ENCODE measurements around the gene U2AF1L4. TPM values are rescaled to one million over a fixed set of nuclear protein-coding genes. Genes with fewer than 3 reads are reported as not detected.
"Not testable (repeated sequence)": the region's sequence is repeated elsewhere in the genome, so short reads cannot be mapped to it uniquely, and the experiment has no call there.

U2AF1L4 gene
- total RNA-seq, 1 donor from 2014 or later = 2.4 TPM

DNA sequence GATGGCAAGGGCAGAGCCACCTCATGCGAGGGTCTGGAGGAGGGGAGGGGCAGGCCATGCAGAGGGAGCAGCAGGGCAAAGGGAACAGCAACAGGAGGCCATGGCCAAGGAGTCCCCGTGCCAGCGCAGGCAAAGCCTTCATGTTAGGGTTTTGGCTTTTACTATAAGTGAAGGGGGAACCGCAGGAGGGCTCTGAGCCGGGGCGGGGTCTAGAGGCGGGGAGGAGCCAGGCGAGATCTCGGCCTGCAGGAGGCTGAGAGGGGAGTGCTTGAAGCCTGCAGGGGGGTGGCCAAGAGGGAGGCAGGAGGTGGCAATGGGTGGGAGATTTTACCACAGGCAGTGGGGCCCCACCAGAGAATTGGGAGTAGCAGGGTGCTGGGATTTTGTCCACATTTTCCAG lies 36.4 kb upstream of the U2AF1L4 start:
- no peak for DNase-seq (ENCODE audit: low read depth in 2 of 2)

DNA sequence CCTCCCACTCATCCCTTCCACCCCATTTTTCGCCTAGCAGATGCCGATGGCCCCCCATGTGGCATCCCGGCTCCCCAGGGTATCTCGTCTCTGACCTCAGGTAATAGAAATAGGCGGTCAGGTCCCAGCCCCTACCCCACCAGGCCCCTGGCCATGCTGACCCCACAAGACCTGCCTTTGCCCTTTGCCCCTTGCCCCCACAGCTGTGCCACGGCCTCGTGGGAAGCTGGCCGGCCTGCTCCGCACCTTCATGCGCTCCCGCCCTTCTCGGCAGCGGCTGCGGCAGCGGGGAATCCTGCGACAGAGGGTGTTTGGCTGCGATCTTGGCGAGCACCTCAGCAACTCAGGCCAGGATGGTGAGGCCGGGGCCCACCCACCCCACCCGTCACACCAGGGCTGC lies 35.5 kb upstream of the U2AF1L4 start:
- no peak for DNase-seq (ENCODE audit: low read depth in 2 of 2)

DNA sequence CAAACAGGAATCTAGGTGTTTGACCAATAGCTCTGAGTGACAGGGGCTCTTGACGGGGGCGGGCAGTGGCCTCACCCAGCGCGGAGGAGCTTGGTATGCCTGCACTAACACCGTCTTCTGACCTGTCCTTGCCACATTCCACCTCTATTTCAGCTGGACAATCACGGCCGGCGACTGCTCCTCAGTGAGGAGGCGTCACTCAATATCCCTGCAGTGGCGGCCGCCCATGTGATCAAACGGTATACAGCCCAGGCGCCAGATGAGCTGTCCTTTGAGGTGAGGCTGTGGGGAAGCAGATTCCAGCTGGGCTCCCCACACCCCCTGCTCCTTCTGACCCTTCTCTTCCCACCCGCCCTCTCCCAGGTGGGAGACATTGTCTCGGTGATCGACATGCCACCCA lies 34.8 kb upstream of the U2AF1L4 start:
- no peak for DNase-seq (ENCODE audit: low read depth in 2 of 2)

DNA sequence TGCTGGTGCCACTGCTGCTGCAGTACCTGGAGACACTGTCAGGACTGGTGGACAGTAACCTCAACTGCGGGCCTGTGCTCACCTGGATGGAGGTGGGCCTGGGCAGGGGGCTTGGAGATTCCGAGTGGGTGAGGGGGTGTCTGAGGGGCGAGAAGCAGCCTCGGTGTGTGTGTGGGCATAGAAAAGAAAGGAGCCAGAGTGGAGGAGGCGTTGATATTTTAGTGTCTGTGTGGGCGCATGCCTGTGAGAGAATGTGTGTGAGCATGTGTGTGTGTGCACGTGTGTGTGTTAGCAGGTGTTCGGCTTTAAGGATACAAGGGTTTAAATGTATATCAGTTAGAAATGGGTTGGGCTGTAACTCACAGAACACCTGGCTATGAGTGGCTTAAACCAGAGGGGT lies 33.8 kb upstream of the U2AF1L4 start:
- DNase-seq (ENCODE audit: low read depth in 2 of 2) = no peak

DNA sequence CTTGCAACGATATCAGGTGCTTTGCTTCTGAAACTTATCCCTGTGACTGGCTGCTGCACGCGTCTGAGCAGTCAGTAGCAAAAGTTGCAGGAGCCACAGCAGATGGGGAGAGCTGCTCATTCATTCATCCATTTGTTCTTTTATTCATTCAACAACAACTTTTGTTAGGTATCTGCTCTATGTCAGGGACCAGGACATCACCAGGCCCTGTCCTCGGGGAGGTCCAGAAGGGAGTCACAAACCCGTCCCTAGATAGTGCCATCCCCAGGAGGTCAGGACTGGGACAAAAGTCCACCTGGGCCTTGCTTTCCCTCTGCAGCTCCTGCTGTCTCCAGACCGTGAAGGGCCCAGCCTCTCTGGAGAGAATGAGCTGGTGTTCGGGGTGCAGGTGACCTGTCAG lies 32.7 kb upstream of the U2AF1L4 start:
- DNase-seq (ENCODE audit: low read depth in 2 of 2) = no peak

DNA sequence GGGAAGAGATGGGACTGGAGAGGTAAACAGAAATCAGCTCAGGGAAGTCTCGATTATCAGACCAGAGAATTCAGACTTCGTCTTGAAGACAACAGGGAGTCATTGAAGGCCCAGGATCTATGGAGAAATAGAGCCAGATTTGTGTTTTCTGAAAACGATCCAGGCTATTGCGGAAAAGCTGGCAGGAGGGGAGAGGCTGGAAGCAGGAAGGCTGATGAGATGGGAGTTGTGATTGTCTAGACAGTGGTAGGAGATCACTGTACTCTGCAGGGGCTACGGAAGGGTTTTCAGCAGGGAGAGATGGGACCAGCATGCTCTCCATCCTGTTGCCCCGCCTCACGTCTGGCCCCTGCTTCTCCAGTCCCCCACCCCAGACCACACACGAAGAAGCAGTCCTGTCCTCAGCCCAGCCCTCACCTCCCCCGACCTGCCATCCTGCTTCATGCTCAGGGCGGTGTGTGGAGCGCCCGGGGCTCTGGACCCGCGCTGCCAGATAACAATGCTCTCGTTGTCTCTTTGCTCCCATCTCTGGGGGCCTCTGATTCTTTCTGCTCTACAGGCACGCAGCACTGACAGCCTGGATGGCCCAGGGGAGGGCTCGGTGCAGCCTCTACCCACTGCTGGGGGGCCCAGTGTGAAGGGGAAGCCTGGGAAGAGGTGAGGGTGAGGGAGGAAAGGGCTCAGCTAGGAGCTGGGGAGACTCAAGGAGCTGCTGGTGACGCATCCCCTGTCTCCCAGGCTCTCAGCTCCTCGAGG lies 32.0 kb upstream of the U2AF1L4 start:
- DNase-seq (ENCODE audit: low read depth in 2 of 2) = no peak

DNA sequence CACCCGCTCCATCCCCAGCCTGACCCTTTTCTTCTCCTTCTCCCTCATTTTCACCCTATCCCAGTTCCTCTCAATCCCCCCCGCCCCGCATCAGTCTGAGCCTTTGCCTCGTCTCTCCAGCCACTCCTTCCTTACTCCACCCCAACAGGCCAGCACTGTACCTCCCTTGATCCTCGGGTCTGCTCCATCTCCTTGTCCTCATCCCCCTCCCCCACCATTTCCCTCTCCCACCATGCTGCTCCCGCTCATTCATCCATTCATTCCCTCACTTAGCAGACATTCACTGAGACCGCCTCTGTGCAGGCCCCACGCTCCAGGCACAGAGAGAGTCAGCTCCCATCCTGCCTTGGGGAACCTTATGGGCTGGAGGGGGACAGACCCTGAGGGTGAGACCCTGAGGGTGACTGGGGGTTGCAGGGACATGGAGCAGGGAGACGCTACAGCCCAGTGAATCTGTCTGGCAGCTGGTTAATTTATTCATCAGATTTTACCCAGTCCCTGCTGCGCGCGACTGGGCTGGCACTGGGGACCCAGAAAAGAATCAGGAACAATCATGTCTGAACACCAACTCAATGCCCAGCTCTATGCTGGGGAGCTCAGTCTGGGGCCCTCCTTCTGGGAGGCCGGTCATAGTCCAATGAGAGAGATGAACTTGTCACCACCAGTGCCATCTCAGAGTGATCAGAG lies 31.0 kb upstream of the U2AF1L4 start:
- DNase-seq (ENCODE audit: low read depth in 2 of 2) = no peak

DNA sequence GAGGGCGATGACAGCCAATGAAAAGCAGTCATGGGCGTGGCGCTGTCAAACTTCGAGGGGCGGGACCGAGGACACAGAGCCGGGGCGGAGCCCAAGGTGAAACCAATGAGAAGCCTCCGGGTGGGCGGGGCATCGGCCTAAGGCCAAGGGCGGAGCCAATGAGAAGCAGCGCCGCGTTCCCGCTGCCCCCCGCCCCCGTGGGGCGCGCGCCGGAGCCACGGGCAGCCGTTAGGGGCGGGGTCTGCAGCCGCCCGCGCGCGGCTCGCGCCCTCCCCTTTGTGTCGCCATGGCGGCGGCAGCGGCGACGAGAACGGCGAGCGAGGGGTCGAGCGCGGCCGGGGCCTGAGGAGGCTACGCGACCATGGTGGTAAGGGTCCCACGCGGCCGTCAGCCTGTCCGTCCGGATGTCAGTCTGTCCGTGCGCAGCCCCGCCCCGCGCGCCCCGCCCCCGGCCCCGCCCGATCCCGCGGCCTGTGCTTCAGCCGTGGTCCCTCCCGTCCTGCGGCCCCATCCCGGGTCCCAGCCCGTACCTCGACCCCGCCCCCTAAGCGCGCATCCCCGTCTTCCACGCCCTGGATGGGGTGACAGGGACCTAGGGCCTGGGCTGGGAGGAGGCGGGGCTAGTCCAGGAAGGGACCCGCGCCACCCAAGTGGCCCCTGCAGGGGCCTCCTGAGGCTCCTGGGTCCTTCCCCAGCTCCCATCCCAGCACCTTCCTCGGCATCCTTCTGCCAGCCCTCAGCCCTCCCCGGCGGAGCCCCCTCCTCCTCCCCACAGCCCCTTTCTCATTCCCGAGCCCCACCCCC lies 30.3 kb upstream of the U2AF1L4 start, which contains the start of gene ARHGAP33:
Gene ARHGAP33, plus strand, starts transcription at position 267 of the 804 bp plus-strand sequence. Its CDS starts 95 bp downstream, at position 362.
- DNase-seq (ENCODE audit: low read depth in 2 of 2) = peak; percentile 87 to 97

DNA sequence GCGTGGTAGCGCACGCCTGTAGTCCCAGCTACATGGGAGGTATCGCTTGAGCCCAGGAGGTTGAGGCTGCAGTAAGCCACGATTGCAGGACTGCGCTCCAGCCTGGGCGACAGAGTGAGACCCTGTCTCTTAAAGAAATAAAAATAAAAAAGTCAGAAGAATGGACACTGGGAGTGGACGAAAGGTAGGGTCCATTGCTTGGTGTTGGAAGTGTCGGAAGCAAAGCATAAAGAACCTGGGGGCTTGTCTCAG lies 29.8 kb upstream of the U2AF1L4 start:
- DNase-seq (ENCODE audit: low read depth in 2 of 2) = no peak

DNA sequence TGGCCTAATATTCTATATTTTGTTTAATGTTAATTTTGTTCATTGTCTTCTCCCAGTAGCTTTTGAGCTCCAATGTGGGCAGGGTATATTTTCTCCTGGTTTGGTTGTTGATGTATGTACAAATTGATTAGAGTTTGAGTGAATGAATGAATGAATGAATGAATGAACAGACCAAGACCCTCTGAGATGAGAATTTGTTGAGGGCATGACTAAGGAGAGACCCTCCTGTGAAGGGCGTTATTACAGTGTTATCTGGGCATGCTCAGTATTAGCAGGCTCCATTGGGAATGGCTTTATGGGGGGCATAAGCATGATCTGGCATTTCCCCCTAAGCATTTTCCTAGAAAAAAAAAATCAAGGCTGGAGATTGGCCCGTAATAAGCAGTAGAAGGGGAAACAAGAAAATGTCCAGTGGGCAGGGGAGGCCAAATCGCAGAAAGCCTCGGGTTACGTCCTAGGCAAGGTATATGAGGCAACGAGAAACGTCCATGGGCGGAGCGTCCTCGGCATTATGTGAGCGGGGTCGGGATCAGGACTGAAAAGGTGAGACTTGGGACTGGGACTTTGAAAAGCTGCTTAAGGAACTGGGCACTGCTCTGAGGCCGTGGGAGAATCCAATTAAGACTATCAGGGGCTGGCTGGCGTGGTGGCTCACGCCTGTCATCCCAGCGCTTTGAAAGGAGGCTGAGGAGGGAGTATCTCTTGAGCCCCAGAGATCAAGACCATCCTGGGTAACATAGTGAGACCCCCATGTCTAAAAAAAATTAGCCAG lies 29.2 kb upstream of the U2AF1L4 start:
- no peak for DNase-seq (ENCODE audit: low read depth in 2 of 2)

DNA sequence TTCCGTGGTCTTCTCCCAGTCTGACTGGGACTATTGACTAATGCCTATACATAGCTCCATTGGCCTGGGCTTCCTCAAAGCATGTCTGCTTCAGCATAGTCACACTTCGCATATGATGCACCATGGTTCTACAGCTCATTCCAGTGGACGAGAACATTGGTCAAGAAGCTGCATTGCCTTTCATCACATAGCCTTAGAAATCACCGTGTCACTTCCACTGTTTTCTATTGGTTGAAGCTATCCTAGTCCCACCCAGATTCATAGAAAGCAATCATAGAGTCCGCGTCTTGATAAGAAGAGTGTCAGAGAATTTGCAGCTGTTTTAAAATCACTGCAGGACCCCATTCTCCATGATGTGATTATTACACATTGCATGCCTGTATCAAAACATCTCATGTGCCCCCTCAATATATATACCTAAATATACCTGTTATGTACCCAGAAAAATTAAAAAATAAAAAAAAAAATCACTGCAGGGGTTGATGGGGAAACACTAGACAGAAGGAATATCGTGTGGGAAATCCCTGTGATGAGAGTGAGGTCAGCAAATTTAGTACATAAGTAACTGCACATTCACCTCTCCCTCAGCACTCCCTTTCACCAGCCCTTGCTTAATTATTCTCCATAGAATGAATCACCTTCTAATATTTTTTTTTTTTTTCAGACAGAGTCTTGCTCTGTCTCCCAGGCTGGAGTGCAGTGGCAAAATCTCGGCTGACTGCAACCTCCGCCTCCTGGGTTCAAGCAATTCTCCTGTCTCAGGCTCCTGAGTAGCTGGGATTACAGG lies 28.0 kb upstream of the U2AF1L4 start:
- DNase-seq (ENCODE audit: low read depth in 2 of 2) = no peak

DNA sequence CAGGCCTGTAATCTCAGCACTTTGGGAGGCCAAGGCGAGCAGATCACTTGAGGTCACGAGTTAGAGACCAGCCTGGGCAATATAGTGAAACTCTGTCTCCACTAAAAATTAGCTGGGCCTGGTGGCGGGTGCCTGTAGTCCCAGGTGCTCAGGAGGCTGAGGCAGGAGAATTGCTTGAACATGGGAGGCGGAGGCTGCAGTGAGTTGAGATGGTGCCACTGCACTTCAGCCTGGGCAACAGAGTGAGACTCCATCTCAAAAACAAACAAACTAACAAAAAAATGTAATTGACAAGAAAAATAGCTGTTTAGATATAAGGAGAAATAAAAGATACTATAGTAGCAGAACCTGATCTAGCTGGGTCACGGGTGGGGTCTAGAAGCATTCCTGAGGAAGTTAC lies 27.1 kb upstream of the U2AF1L4 start:
- not testable (repeated sequence) for DNase-seq (ENCODE audit: low read depth in 2 of 2)

DNA sequence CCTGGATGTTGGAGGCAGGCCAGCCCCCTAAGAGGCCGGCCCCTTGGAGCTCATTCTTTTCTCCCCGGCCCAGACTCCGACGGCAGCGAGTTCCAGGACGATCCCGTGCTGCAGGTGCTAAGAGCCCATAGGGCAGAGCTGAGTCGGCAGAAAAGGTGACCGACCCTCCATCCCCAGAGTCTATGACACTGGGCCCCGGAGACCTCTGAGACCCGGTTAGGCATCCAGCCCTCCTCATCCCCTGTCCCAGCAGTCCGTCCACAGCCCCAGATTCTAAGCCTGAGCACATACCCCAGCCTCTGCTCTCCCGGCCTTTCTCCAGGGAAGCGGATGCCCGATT lies 22.8 kb upstream of the U2AF1L4 start:
- DNase-seq (ENCODE audit: low read depth in 2 of 2) = no peak

DNA sequence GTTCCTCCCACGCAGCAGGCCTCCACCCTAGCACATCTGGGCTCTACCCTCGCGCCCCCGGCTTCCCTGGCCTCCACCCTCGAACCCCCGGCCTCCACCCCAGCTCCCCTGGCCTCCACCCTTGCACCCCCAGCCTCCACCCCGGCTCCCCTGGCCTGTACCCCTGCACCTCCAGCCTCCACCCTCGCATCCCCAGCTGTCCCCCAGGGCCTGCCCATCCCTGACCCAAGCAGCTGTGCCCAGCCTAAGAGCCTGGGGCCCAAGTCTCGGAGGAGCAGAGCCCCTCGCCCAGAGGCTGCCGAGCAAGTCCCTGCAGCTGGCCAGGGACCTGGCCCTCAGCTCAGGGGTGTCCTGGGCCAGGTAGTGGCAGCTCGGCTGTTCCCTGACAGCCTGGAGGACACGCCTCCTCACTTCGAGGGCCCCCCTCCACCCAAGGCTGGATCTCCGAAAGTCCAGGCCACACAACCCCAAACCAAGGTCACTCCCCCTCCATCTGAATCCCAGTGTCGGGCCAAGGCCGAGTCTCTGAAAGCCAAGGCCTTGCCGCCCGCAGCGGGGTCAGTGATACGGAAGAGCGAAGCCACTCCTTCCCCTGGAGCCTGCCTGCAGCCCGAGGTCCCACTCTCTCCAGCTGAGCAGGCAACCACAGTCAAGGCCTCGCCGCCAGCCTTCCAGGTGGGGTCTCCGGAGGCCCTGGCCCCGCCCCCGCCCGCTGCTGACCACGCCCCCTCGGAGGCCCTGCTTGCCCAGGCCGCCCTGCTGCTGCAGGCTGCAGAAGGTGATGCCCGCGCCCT lies 22.3 kb upstream of the U2AF1L4 start:
- no peak for DNase-seq (ENCODE audit: low read depth in 2 of 2)

DNA sequence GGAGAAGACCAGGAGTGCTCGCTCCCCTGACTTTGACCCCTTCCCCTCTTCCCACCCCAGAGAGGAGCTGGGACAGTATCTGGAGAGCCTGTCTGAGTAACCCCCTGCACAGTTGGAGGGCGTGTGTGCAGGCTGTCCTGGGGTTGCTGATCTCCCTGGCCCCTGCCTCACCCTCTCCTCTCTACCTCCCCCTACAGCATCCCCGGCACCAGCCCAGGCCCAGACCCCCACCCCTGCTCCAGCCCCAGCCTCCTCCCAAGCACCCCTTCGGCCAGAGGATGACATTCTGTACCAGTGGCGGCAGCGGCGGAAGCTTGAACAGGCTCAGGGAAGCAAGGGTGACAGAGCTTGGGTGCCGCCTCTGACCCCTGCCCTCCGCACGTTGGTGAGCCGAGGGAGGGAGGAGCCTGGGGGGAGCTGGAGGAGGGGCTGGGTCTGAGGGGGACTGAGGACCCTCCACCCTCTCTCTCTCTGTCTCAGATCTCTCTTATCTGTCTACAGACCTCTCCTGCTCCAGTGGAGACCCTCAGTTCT lies 21.4 kb upstream of the U2AF1L4 start:
- no peak for DNase-seq (ENCODE audit: low read depth in 2 of 2)

DNA sequence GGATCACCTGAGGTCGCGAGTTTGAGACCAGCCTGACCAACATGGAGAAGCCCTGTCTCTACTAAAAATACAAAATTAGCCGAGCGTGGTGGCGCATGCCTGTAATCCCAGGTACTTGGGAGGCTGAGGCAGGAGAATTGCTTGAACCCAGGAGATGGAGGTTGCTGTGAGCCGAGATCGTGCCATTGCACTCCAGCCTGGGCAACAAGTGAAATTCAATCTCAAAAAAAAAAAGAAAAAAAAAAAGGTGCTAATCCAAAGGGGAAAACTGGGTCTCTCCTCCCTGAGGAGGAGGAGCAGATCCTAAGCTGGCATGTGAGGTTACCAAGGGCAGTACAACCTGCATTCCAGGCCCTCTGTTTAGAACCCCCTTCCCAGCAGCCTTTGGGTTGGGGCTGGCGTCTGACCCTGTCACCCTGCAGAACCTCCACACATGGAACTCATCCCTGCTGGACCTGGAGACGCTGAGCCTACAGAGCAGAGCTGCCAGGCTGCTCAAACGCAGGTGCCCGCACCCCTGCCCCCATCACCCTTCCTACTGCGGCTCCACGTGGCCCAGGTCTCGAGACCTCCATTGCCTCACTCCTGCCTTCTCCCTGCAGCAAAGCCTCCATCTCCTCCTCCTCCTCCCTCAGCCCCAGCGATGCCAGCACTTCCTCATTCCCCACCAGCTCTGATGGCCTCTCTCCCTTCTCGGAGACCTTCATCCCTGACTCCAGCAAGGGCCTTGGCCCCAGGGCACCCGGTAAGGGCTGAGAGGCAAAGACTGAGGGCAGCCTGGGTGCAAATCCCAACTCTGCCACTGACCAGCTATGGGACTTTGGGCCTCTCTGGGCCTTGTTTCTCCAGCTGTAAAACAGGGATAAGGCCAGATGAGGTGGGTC lies 19.5 kb upstream of the U2AF1L4 start:
- DNase-seq (ENCODE audit: low read depth in 2 of 2) = no peak

DNA sequence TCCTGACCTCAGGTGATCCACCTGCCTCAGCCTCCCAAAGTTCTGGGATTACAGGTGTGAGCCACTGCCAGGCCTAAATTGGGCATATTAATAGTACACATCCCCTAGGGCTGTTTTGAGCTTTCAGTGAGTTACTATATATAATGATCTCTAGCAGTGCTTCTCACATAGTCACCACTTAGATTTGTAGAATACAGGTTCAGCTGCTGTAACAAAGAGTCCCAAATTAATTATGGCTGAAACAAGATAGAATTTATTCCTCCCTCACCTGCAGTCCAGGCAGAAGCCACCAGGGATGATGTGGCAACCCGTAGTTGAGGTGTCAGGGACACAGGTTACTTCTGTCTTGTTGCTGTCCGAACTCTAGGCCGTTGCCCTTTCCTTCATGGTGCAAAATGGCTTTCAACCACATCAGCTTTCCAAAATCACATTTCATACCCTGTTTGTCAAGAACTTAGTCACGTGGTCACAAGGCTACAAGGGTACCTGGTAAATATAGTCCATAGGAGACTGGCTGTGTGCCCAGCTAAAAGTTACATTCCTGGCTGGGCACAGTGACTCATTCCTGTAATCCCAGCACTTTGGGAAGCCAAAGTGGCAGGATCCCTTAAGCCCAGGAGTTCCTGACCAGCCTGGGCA lies 15.6 kb upstream of the U2AF1L4 start:
- no peak for DNase-seq (ENCODE audit: low read depth in 2 of 2)

DNA sequence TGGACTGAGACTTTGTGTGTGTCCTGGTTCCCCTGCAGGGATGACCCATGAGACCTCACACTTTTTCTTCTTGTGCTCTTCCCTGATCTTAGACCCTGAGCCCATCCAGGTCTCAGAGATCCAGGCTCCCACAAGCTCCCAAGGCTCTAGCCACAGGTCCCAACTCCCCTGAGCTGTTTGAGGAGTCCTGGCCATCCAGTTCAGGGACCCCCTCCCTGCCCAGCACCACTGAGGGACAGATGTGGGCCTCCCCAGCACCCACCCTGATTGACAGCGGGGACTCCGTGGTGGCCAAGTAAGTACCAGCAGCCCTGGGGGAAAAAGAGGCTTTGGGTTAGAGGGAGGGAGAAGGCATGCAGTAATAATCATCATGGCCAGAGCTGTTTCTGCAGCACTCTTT lies 14.5 kb upstream of the U2AF1L4 start:
- no peak for DNase-seq (ENCODE audit: low read depth in 2 of 2)

Data from dermis microvascular lymphatic vessel endothelial cell (primary cell).